ENCODE results near the gene RBM15B.

Gene RBM15B

DNA sequence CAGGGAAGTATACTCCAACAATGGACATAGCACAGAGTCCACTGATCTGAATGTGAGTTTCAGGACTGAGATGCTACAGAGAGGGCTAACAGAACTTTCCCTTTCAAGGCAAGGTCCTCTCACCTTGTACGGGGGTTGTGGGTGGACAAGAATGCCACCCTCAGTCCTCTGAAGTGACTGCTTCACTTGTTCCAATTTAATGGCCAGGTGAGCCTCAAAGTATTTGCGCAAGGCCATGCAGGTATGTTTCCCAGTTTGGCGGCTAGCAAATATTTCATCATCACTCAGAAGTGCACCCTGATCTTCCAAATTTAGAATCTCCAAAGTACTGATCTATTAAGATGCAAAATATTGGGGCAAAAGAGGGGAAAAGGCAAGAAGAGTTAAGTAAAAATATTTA lies 38.1 kb downstream of the RBM15B start:
- H3K9ac ChIP-seq (ENCODE audit: low read length): no peak overlapping the region
- no peaks in the 10 kb centered on the region for H3K4me1 ChIP-seq (ENCODE audit: low read length)
- H3K27ac ChIP-seq (ENCODE audit: low read length): no peak overlapping the region
- 0 out of 2 replicates have a peak, but pooled peaks cover 2% of the 10 kb centered on the region for H3K79me2 ChIP-seq (ENCODE audit: low read length)
- no peak overlapping the region for H3K4me3 ChIP-seq (ENCODE audit: low read length)
- H3K27me3 ChIP-seq (ENCODE audit: low read depth, low read length): no peaks in the 10 kb centered on the region
- H3K4me2 ChIP-seq (ENCODE audit: low read length): no peak overlapping the region
- H3K9me3 ChIP-seq (ENCODE audit: insufficient read depth, low read length): no peaks in the 10 kb centered on the region
- H4K20me1 ChIP-seq (ENCODE audit: insufficient read depth, low read length): no peaks in the 10 kb centered on the region
- no peak overlapping the region for H2AFZ ChIP-seq (ENCODE audit: low read depth, low read length)
- TF ChIP-seq, protein P1, sequence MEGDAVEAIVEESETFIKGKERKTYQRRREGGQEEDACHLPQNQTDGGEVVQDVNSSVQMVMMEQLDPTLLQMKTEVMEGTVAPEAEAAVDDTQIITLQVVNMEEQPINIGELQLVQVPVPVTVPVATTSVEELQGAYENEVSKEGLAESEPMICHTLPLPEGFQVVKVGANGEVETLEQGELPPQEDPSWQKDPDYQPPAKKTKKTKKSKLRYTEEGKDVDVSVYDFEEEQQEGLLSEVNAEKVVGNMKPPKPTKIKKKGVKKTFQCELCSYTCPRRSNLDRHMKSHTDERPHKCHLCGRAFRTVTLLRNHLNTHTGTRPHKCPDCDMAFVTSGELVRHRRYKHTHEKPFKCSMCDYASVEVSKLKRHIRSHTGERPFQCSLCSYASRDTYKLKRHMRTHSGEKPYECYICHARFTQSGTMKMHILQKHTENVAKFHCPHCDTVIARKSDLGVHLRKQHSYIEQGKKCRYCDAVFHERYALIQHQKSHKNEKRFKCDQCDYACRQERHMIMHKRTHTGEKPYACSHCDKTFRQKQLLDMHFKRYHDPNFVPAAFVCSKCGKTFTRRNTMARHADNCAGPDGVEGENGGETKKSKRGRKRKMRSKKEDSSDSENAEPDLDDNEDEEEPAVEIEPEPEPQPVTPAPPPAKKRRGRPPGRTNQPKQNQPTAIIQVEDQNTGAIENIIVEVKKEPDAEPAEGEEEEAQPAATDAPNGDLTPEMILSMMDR (IDR thresholded peaks at IDR 0.05; ENCODE audit: low read depth, low read length): no peak
- TF ChIP-seq EZH2phosphoT487 (IDR thresholded peaks at IDR 0.05; ENCODE audit: low read depth): no peak
- peaks cover 35% of the 10 kb centered on the region for H3K36me3 ChIP-seq (replicated peaks; ENCODE audit: low read depth, low read length)

DNA sequence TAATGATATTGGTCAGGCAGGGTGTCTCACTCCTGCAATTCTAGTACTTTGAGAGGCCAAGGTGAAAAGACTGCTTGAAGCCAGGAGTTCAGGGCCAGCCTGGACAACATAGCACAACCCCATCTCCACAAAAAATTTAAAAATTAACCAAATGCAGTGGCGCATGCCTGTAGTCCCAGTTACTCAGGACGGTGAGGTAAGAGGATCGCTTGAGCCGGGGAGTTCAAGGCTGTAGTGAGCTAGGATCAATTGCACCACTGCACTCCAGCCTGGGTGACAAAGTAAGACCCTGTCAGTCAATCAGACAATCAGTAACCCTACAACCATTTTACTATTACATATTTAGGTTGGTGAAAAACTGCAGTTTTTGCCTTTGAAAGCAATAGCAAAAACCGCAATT lies 43.0 kb downstream of the RBM15B start:
- Histone ChIP-seq H3K27me3 (ENCODE audit: low read depth, low read length) (no peaks in the 10 kb centered on the region), H3K4me2 (ENCODE audit: low read length) (no peak overlapping the region), H4K20me1 (ENCODE audit: insufficient read depth, low read length) (peaks cover 7% of the 10 kb centered on the region; the same call in 1 of the 2 replicates), H2AFZ (ENCODE audit: low read depth, low read length) (no peak overlapping the region), H3K4me1 (ENCODE audit: low read length) (no peaks in the 10 kb centered on the region), H3K4me3 (ENCODE audit: low read length) (no peak overlapping the region), H3K36me3 (replicated peaks; ENCODE audit: low read depth, low read length) (peaks cover 31% of the 10 kb centered on the region), H3K27ac (ENCODE audit: low read length) (no peak overlapping the region), H3K79me2 (ENCODE audit: low read length) (peaks cover 13% of the 10 kb centered on the region; the same call in 1 of the 2 replicates), H3K9me3 (ENCODE audit: insufficient read depth, low read length) (no peaks in the 10 kb centered on the region), H3K9ac (ENCODE audit: low read length) (no peak overlapping the region)
- no peak for TF ChIP-seq EZH2phosphoT487 (IDR thresholded peaks at IDR 0.05; ENCODE audit: low read depth)
- TF ChIP-seq, protein P1 (IDR thresholded peaks at IDR 0.05; ENCODE audit: low read depth, low read length): no peak

DNA sequence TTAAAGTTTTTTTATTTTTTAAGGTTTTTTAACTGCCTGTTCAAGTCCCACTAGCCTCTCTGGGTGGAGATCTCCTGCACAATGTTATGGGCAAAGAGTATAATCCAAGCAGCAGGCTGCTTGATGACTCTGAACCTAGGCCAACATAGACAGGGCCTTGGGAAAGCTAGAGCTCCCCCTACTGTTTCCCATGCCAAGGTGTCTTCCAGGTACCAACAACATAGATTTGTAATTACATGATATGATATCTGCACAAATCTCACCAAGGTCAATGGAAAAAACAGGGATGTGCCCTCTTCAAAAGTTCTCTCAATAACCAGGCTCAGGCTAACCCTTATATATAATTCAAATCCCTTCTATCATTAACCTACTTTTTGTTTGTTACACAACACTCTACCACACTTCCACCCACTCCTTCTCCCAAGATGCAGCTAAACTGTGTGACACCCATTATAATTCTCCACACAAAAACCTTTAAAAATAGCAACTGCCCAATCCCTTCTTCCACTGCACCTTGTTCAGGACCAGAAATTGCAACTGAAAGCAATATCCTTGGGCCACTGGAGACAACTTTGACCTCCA lies 43.8 kb downstream of the RBM15B start:
- Histone ChIP-seq H3K79me2 (ENCODE audit: low read length) (peaks cover 13% of the 10 kb centered on the region; the same call in 1 of the 2 replicates), H2AFZ (ENCODE audit: low read depth, low read length) (no peak overlapping the region), H3K27me3 (ENCODE audit: low read depth, low read length) (no peaks in the 10 kb centered on the region), H3K9me3 (ENCODE audit: insufficient read depth, low read length) (no peaks in the 10 kb centered on the region), H3K4me3 (ENCODE audit: low read length) (no peak overlapping the region), H3K9ac (ENCODE audit: low read length) (no peak overlapping the region), H4K20me1 (ENCODE audit: insufficient read depth, low read length) (peaks cover 7% of the 10 kb centered on the region; the same call in 1 of the 2 replicates), H3K4me1 (ENCODE audit: low read length) (no peaks in the 10 kb centered on the region), H3K4me2 (ENCODE audit: low read length) (no peak overlapping the region), H3K27ac (ENCODE audit: low read length) (no peak overlapping the region), H3K36me3 (replicated peaks; ENCODE audit: low read depth, low read length) (peaks cover 24% of the 10 kb centered on the region)
- no peak for TF ChIP-seq EZH2phosphoT487 (IDR thresholded peaks at IDR 0.05; ENCODE audit: low read depth)
- TF ChIP-seq, protein P1 (IDR thresholded peaks at IDR 0.05; ENCODE audit: low read depth, low read length): peak; percentile 91

DNA sequence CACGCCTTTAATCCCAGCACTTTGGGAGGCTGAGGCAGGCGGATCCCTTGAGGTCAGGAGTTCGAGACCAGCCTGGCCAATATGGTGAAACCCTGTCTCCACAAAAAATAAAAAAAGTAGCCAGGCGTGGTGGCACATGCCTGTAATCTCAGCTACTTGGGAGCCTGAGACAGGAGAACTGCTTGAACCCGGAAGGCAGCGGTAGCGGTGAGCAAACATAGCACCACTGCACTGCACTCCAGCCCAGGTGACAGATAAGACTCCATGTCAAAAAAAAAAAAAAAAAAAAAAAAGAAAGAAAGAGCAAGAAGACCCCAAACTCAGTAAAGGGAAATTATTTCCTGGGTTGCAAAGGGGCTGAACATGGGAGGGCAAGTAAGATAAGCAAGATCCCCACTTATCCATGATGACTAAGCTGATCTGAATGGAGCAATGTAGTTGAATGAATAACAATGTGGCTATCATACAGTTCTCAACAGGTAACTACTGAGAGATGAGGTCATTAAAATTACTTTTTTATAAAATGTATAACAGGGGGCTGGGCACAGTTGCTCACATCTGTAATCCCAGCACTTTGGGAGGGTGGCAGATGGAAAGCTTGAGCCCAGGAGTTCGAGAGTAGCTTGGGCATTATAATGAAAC lies 46.0 kb downstream of the RBM15B start:
- peaks cover 34% of the 10 kb centered on the region for H3K36me3 ChIP-seq (replicated peaks; ENCODE audit: low read depth, low read length)
- H3K9me3 ChIP-seq (ENCODE audit: insufficient read depth, low read length): no peaks in the 10 kb centered on the region
- H3K4me3 ChIP-seq (ENCODE audit: low read length): no peak overlapping the region
- H3K27me3 ChIP-seq (ENCODE audit: low read depth, low read length): no peaks in the 10 kb centered on the region
- peaks cover 9% of the 10 kb centered on the region; the same call in 1 of the 2 replicates for H4K20me1 ChIP-seq (ENCODE audit: insufficient read depth, low read length)
- H3K4me2 ChIP-seq (ENCODE audit: low read length): no peak overlapping the region
- peaks cover 13% of the 10 kb centered on the region; the same call in 1 of the 2 replicates for H3K79me2 ChIP-seq (ENCODE audit: low read length)
- H3K4me1 ChIP-seq (ENCODE audit: low read length): no peaks in the 10 kb centered on the region
- no peak overlapping the region for H3K9ac ChIP-seq (ENCODE audit: low read length)
- TF ChIP-seq, protein P1 (IDR thresholded peaks at IDR 0.05; ENCODE audit: low read depth, low read length): no peak
- TF ChIP-seq EZH2phosphoT487 (IDR thresholded peaks at IDR 0.05; ENCODE audit: low read depth): no peak
- no peak overlapping the region for H2AFZ ChIP-seq (ENCODE audit: low read depth, low read length)
- no peak overlapping the region for H3K27ac ChIP-seq (ENCODE audit: low read length)
